SK-N-SH (cell line): ENCODE data around the gene SLC25A53. TPM values are rescaled to one million over a fixed set of nuclear protein-coding genes. Genes with fewer than 3 reads are reported as not detected.
"Not testable (repeated sequence)": the region's sequence is repeated elsewhere in the genome, so short reads cannot be mapped to it uniquely, and the experiment has no call there.

Experiments used
- CTCF ChIA-PET: fragments of 300-600, 350-600 bp; formaldehyde crosslinking; extraction: SDS; loops from one replicate; lab custom pipeline; 2021; lab: Yijun Ruan, JAX
- POLR2A ChIA-PET: fragments of 350-600 bp; sonication (Branson Sonifier 250); formaldehyde crosslinking; extraction: SDS; loops from one replicate; lab custom pipeline; 2020; ENCODE audit warnings: antibody characterized with exemption, inconsistent platforms; lab: Yijun Ruan, JAX
- DNase-seq: peaks from one replicate; pipeline ENCODE4 v3.0.0; 2012
- H2AFZ ChIP-seq: fragments of 200-600 bp; sonication (generic); 2 replicates; pipeline ENCODE4 v1.8.1; 2016; ENCODE audit warnings: antibody characterized with exemption, mild to moderate bottlenecking, low read depth
- H3F3A ChIP-seq: fragments of 200-600 bp; sonication (generic); replicated peaks from 2 replicates; pipeline ENCODE3; 2016; ENCODE audit warnings: antibody characterized with exemption, mild to moderate bottlenecking; ENCODE audit not compliant: insufficient read depth
- H3K27ac ChIP-seq, 2 experiments: fragments of 200-500 bp in 1 of 2; fragments of 200-600 bp in 1 of 2; sonication (Bioruptor generic) in 1 of 2; sonication (generic), shearing (Covaris generic) in 1 of 2; 2 replicates each; pipeline versions ENCODE4 v1.5.1 to v1.6.1; 2014 to 2016; ENCODE audit warnings: low read depth in 2 of 2, inconsistent platforms in 1 of 2, low read length in 1 of 2, mild to moderate bottlenecking in 1 of 2, mixed read lengths in 1 of 2
- H3K27me3 ChIP-seq: fragments of 200-600 bp; sonication (generic), shearing (Covaris generic); 2 replicates; pipeline ENCODE4 v1.6.1; 2016; ENCODE audit warnings: mixed run types; ENCODE audit not compliant: insufficient read depth
- H3K36me3 ChIP-seq, 2 experiments: fragments of 200-500 bp in 1 of 2; fragments of 200-600 bp in 1 of 2; sonication (Bioruptor generic) in 1 of 2; sonication (generic) in 1 of 2; replicated peaks in 1 of 2; 2 replicates each; pipeline versions ENCODE3 to v1.5.1; 2014 to 2016; ENCODE audit warnings: low read length in 1 of 2, mild to moderate bottlenecking in 1 of 2; ENCODE audit not compliant: insufficient read depth in 2 of 2, control insufficient read depth in 1 of 2
- H3K4me1 ChIP-seq, 2 experiments: fragments of 200-500 bp in 1 of 2; fragments of 200-600 bp in 1 of 2; sonication (Bioruptor generic) in 1 of 2; sonication (generic), shearing (Covaris generic) in 1 of 2; 2 replicates each; pipeline versions ENCODE4 v1.5.1 to v1.6.1; 2014 to 2016; ENCODE audit warnings: low read depth in 1 of 2, low read length in 1 of 2, mixed run types in 1 of 2; ENCODE audit not compliant: insufficient read depth in 2 of 2, control insufficient read depth in 1 of 2
- H3K4me2 ChIP-seq: fragments of 200-600 bp; sonication (generic), shearing (Covaris generic); 2 replicates; pipeline ENCODE4 v1.6.1; 2017; ENCODE audit warnings: mixed run types
- H3K4me3 ChIP-seq, 2 experiments: fragments of 200-500 bp in 1 of 2; fragments of 200-600 bp in 1 of 2; sonication (Bioruptor generic) in 1 of 2; sonication (generic), shearing (Covaris generic) in 1 of 2; 2 replicates each; pipeline versions ENCODE4 v1.5.1 to v1.8.1; 2014 to 2016; ENCODE audit warnings: low read depth in 2 of 2, inconsistent platforms in 1 of 2, low read length in 1 of 2, mild to moderate bottlenecking in 1 of 2, mixed read lengths in 1 of 2, moderate library complexity in 1 of 2
- H3K79me2 ChIP-seq: fragments of 200-600 bp; sonication (generic); 2 replicates; pipeline ENCODE4 v1.8.1; 2017; ENCODE audit warnings: mild to moderate bottlenecking; ENCODE audit not compliant: insufficient read depth
- H3K9ac ChIP-seq: fragments of 200-600 bp; sonication (generic); 2 replicates; pipeline ENCODE4 v1.6.1; 2017; ENCODE audit warnings: mixed run types
- H3K9me2 ChIP-seq: fragments of 200-600 bp; sonication (generic); 2 replicates; pipeline ENCODE4 v1.6.1; 2017; ENCODE audit warnings: mixed run types
- H3K9me3 ChIP-seq: fragments of 200-600 bp; sonication (generic); 2 replicates; pipeline ENCODE4 v1.6.1; 2017; ENCODE audit warnings: mixed run types, mild to moderate bottlenecking, moderate library complexity
- H4K20me1 ChIP-seq: fragments of 200-600 bp; sonication (generic); 2 replicates; pipeline ENCODE4 v1.6.1; 2017; ENCODE audit warnings: mild to moderate bottlenecking, mixed run types; ENCODE audit not compliant: insufficient read depth
- CHD2 ChIP-seq: fragments of 150-350 bp; IDR thresholded peaks from 2 replicates; pipeline ENCODE4 v1.6.1; 2018; ENCODE audit warnings: low read length; ENCODE audit not compliant: partially characterized antibody
- ELF1 ChIP-seq: IDR thresholded peaks from 2 replicates; pipeline ENCODE4 v1.4.0; 2012
- EZH2phosphoT487 ChIP-seq: fragments of 200-600 bp; sonication (generic); IDR thresholded peaks from 2 replicates; pipeline ENCODE4 v1.6.1; 2017; ENCODE audit warnings: low read depth, mixed run types, mild to moderate bottlenecking, antibody characterized with exemption, moderate library complexity, borderline replicate concordance
- NFIC ChIP-seq: IDR thresholded peaks from 2 replicates; pipeline ENCODE4 v1.4.0; 2012; ENCODE audit warnings: borderline replicate concordance
- POLR2AphosphoS5 ChIP-seq: IDR thresholded peaks from 2 replicates; pipeline ENCODE4 v1.6.1; 2012; ENCODE audit warnings: low read depth, low read length
- RAD21 ChIP-seq: IDR thresholded peaks from 2 replicates; pipeline ENCODE4 v1.6.1; 2012; ENCODE audit warnings: mild to moderate bottlenecking, low read length
- RCOR1 ChIP-seq: fragments of 150-350 bp; IDR thresholded peaks from 2 replicates; pipeline ENCODE4 v1.6.1; 2017; ENCODE audit warnings: antibody characterized with exemption, low read length
- RFX5 ChIP-seq: IDR thresholded peaks from 2 replicates; pipeline ENCODE4 v1.6.1; 2012; ENCODE audit warnings: mild to moderate bottlenecking, improper control_type of control experiment, low read length
- SMC3 ChIP-seq: IDR thresholded peaks from 2 replicates; pipeline ENCODE4 v1.6.1; 2012; ENCODE audit warnings: low read depth, low read length, improper control_type of control experiment
- TAF1 ChIP-seq: IDR thresholded peaks from 2 replicates; pipeline ENCODE4 v1.6.1; 2012; ENCODE audit warnings: low read depth, mild to moderate bottlenecking, low read length, moderate library complexity, borderline replicate concordance
- TEAD4 ChIP-seq: IDR thresholded peaks from 2 replicates; pipeline ENCODE4 v1.4.0; 2012; ENCODE audit warnings: mild to moderate bottlenecking, borderline replicate concordance; ENCODE audit not compliant: insufficient read depth
- YY1 ChIP-seq: IDR thresholded peaks from 2 replicates; pipeline ENCODE4 v1.4.0; 2012; ENCODE audit warnings: low read depth, mild to moderate bottlenecking
- WGBS: methylation state at CpG from one replicate; pipeline ENCODE4 v1.1.6; 2017; ENCODE audit warnings: low lambda C conversion rate; 5-methylcytosine and 5-hydroxymethylcytosine counted together
- polyA plus RNA-seq, 3 experiments: library from polyadenylated mRNA; depleted of rRNA; stranded (reverse); fragments of >200 nt; gene quantifications; 2 replicates each; pipeline ENCODE4 v1.2.3, GENCODE V29; 2012
- TF ChIP-seq, protein P1 (sequence below): IDR thresholded peaks from 2 replicates; pipeline ENCODE4 v1.4.0; 2012; ENCODE audit warnings: low read depth, borderline replicate concordance
- TF ChIP-seq, protein P2 (sequence below): IDR thresholded peaks from 2 replicates; pipeline ENCODE4 v1.4.0; 2012; ENCODE audit warnings: low read depth, borderline replicate concordance

SLC25A53 gene
- polyA plus RNA-seq, 1 of the 3 experiments (the other 2 are of a cell fraction): 5.9 TPM

DNA sequence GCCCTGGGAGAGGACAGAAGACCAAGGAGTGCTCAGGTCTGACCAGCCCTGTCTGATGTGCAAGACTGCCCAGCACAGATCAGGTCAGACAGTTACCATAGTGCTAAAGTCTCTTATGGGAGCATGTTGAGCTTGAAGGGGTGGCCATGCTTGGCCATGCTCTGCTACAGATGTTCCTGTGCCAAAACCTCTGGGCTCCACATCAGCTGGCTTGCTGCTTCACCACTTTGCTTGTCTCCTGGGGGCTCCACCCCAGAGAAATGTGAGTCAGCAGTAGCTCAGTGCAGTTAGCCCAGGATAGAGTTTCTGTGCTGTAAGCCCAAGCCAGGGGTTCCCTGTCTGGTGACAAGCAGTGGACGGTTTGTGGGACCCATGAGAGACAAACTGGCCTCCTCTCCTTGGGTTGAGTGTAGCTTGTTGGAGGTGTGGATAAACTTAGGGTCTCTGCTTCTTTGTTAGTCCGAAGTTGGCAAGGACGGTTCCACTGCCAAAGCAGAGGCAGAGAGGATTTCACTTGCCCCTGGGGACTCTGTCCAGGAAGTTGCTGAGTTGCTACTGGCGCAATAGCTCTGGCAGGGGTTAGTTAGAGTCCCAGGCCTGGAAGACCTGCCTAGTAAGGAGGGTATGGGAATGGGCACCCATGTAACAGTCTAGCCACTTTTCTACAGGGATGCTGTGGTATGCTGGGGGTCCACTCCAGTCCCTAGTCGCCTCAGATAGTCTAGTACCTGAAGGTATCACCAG is 72.1 kb downstream of the SLC25A53 start:
- H3K9me2 ChIP-seq: no peaks in the 10 kb centered on the region
- peaks cover 12% of the 10 kb centered on the region; the same call in 1 of the 2 replicates for H3K27me3 ChIP-seq
- no peaks in the 10 kb centered on the region for H3F3A ChIP-seq
- ChIA-PET POLR2A (no interaction called here), CTCF (interaction anchor here (1.0 to 1.4 kb wide), 2 partner anchors 29 to 51 kb away, joined by 3 to 4 read pairs; no protein-coding TSS in a partner anchor)
- DNase-seq: no peak
- H3K79me2 ChIP-seq: no peaks in the 10 kb centered on the region
- H3K9ac ChIP-seq: no peak overlapping the region
- H3K4me3 ChIP-seq: no peak overlapping the region
- 0% methylated on average over 5 of the region's 5 CpGs for WGBS
- H3K9me3 ChIP-seq: no peaks in the 10 kb centered on the region
- TF ChIP-seq POLR2AphosphoS5: no peak
- TF ChIP-seq, all 33 proteins: peak for 0
- Histone ChIP-seq H3K4me2 (no peak overlapping the region), H3K4me1 (no peaks in the 10 kb centered on the region), H3K27ac (no peak overlapping the region), H2AFZ (no peak overlapping the region), H3K36me3 (no peaks in the 10 kb centered on the region), H4K20me1 (no peaks in the 10 kb centered on the region)

DNA sequence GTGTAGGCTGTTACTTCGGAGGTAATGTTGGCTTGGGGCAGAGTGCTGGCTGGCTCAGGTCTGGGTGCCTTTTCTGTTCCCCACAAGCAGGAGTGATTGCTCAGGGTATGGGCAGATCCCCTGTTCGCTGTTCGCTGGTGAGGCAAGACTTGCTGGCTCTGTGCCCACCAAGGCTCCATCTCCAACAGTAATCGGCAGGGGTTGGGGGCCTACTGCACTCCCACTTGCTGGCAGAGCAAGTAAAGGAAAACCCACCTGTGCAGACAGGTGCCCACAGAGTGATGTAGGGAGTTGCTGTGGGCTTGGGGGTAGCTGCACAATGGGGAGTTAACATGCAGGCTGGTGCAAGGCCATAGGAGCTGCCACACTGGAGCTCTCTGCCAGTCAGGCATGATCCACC is 72.7 kb downstream of the SLC25A53 start:
- Histone ChIP-seq H3K9me3 (no peaks in the 10 kb centered on the region), H3K79me2 (no peaks in the 10 kb centered on the region), H3K27ac (no peak overlapping the region), H2AFZ (no peak overlapping the region), H3K9ac (no peak overlapping the region), H3K36me3 (no peaks in the 10 kb centered on the region), H3K4me2 (no peak overlapping the region), H3K4me3 (no peak overlapping the region), H3K9me2 (no peaks in the 10 kb centered on the region), H4K20me1 (no peaks in the 10 kb centered on the region), H3K27me3 (peaks cover 12% of the 10 kb centered on the region; the same call in 1 of the 2 replicates), H3K4me1 (no peaks in the 10 kb centered on the region), H3F3A (no peaks in the 10 kb centered on the region)
- DNase-seq: no peak
- TF ChIP-seq, protein P1, sequence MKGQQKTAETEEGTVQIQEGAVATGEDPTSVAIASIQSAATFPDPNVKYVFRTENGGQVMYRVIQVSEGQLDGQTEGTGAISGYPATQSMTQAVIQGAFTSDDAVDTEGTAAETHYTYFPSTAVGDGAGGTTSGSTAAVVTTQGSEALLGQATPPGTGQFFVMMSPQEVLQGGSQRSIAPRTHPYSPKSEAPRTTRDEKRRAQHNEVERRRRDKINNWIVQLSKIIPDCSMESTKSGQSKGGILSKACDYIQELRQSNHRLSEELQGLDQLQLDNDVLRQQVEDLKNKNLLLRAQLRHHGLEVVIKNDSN: no peak
- no peak for TF ChIP-seq YY1
- no peak for TF ChIP-seq RFX5
- no peak for TF ChIP-seq SMC3
- TF ChIP-seq NFIC: no peak
- TF ChIP-seq TEAD4: no peak
- TF ChIP-seq CHD2: no peak
- no peak for TF ChIP-seq RAD21
- TF ChIP-seq, protein P2, sequence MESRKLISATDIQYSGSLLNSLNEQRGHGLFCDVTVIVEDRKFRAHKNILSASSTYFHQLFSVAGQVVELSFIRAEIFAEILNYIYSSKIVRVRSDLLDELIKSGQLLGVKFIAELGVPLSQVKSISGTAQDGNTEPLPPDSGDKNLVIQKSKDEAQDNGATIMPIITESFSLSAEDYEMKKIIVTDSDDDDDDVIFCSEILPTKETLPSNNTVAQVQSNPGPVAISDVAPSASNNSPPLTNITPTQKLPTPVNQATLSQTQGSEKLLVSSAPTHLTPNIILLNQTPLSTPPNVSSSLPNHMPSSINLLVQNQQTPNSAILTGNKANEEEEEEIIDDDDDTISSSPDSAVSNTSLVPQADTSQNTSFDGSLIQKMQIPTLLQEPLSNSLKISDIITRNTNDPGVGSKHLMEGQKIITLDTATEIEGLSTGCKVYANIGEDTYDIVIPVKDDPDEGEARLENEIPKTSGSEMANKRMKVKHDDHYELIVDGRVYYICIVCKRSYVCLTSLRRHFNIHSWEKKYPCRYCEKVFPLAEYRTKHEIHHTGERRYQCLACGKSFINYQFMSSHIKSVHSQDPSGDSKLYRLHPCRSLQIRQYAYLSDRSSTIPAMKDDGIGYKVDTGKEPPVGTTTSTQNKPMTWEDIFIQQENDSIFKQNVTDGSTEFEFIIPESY: no peak
- TF ChIP-seq ELF1: no peak
- no peak for TF ChIP-seq EZH2phosphoT487
- no peak for TF ChIP-seq TAF1
- TF ChIP-seq RCOR1: no peak
- CTCF ChIA-PET: interaction anchor here (1.0 kb wide), 1 partner anchor 29 kb away, joined by 3 read pairs; no protein-coding TSS in a partner anchor
- WGBS: 10% methylated on average over 2 of the region's 4 CpGs
- POLR2A ChIA-PET: no interaction called here

DNA sequence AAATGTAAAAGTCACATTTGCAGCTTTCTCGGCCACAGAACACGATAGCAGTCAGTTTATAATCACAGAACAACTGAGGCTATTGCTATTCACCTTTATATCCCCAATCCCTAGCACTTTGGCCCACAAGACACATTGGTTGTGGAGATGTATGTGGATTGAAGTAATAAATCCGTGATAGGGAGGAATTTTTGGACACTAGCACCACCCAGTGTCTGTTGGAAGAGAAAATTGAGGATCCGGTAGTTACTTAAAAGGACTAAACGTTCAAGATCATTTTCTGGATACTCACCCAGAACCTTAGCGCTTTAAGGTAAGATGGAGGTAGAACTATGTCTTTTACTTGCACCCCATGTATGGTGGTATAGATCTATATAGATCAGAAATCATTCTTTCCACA is 79.0 kb downstream of the SLC25A53 start:
- H3K36me3 ChIP-seq, POLR2A ChIA-PET, CTCF ChIA-PET: not testable (repeated sequence)

DNA sequence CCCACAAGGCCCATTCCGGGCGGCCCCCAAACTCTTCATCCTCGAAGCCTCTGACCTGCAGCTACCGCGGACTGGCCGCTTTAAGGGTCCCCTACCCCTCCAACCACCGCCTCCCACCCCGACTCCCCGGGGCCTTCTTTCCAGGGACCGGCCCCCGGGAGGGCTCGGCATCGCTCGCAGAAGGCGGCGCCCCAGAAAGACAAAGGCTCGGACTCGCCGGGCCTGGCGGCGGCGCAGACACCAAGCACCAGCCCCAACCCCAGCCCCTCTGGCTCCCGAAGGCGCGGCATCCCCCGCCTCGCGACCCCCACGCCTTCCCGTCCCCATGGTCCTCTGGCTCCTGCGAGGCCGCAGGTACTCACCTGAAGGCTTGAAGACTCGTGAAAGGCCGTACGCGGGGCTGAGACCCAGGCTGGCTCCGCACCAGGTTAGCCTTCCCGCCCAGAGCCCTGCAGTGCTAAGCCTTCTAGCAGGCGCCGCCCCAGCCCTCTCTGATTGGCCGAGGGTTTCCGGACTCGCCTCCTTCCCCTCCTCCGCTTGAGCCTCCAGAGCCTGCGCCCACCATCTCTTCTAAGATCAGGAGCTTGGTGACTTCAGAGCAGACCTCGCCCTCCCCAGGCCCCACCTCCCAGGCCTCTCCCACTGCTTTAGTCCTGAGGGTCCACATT is 80.9 kb downstream of the SLC25A53 start, which contains the start of gene TMSB15C:
Gene TMSB15C (minus strand): TSS at position 459 of the 668 bp plus-strand sequence.
- H3K9ac ChIP-seq, H3K4me1 ChIP-seq, H3K27ac ChIP-seq, H3K4me2 ChIP-seq, H3K27me3 ChIP-seq, H3F3A ChIP-seq, H3K9me2 ChIP-seq, H3K9me3 ChIP-seq, DNase-seq, H2AFZ ChIP-seq, H3K36me3 ChIP-seq, H3K79me2 ChIP-seq, H3K4me3 ChIP-seq, H4K20me1 ChIP-seq, POLR2A ChIA-PET, CTCF ChIA-PET: not testable (repeated sequence)
- WGBS: no CpG with 5 or more reads among the region's 46 CpGs

More for the DNA sequence above, 79.0 kb downstream of the SLC25A53 start:
- not testable (repeated sequence) for H3K79me2 ChIP-seq, H3K27ac ChIP-seq, H2AFZ ChIP-seq, H3K4me3 ChIP-seq, H3K9me2 ChIP-seq, H4K20me1 ChIP-seq, H3K4me1 ChIP-seq, DNase-seq, H3K9me3 ChIP-seq, H3K4me2 ChIP-seq, H3K27me3 ChIP-seq, H3K9ac ChIP-seq, H3F3A ChIP-seq
- no CpG with 5 or more reads among the region's 6 CpGs for WGBS
